BE2C (cell line): ENCODE measurements around the gene CMC2.

Experiments used
- DNase-seq: peaks from one replicate; pipeline ENCODE4 v3.0.0-alpha.2; 2020
- H3K27me3 ChIP-seq: fragments of 250-450 bp; sonication (Bioruptor Pico); 2 replicates; pipeline ENCODE4 v1.5.1; 2020; ENCODE audit warnings: mild to moderate bottlenecking
- H3K36me3 ChIP-seq: fragments of 250-450 bp; sonication (Bioruptor Pico); 2 replicates; pipeline ENCODE4 v1.5.1; 2020; ENCODE audit warnings: mild to moderate bottlenecking
- H3K4me1 ChIP-seq: fragments of 250-450 bp; sonication (Bioruptor Pico); 2 replicates; pipeline ENCODE4 v1.5.1; 2020
- H3K4me3 ChIP-seq: 2 replicates; pipeline ENCODE4 v1.5.1; 2011; ENCODE audit warnings: low read depth, low read length
- H3K9me3 ChIP-seq: fragments of 250-450 bp; sonication (Bioruptor Pico); 2 replicates; pipeline ENCODE4 v1.5.1; 2020
- TF ChIP-seq, protein P1 (sequence below): IDR thresholded peaks from 2 replicates; pipeline ENCODE4 v1.5.1; 2012; ENCODE audit warnings: mild to moderate bottlenecking, low read depth, low read length

Gene CMC2

DNA sequence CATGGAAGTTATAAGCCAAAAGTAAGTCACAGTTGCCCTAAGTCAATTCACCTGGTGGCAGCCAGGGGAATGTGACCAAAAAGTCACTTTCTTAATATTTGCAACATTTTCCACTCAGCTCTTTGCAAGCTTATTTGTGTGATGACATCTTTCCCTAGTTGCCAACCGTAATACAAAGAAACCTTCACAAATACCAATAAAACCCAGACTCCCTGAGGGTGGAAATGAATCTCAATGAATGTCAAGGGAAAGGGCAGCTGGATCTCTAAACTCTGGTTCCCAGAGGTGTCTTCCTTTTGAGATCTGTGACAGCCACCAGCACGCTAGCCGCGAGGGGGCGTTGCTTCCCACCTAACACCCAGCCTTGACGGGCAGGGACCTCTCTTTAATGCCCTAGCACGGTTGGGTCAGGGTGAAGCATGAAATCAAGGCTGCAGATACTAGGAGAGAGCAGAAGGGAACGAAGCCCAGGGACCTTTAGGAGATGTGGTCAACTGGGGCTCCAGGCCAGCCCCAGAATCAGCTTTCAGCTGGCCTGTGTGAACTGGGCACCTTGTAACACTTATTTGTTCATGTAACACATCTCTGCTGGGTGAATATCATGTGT is 82.2 kb downstream of the CMC2 start:
- DNase-seq: peak; percentile 29
- H3K4me3 ChIP-seq: no peak overlapping the region
- TF ChIP-seq, protein P1, sequence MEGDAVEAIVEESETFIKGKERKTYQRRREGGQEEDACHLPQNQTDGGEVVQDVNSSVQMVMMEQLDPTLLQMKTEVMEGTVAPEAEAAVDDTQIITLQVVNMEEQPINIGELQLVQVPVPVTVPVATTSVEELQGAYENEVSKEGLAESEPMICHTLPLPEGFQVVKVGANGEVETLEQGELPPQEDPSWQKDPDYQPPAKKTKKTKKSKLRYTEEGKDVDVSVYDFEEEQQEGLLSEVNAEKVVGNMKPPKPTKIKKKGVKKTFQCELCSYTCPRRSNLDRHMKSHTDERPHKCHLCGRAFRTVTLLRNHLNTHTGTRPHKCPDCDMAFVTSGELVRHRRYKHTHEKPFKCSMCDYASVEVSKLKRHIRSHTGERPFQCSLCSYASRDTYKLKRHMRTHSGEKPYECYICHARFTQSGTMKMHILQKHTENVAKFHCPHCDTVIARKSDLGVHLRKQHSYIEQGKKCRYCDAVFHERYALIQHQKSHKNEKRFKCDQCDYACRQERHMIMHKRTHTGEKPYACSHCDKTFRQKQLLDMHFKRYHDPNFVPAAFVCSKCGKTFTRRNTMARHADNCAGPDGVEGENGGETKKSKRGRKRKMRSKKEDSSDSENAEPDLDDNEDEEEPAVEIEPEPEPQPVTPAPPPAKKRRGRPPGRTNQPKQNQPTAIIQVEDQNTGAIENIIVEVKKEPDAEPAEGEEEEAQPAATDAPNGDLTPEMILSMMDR: peak; percentile 35
- no peaks in the 10 kb centered on the region for H3K4me1 ChIP-seq
- H3K36me3 ChIP-seq: no peaks in the 10 kb centered on the region
- H3K27me3 ChIP-seq: no peaks in the 10 kb centered on the region
- no peaks in the 10 kb centered on the region for H3K9me3 ChIP-seq

DNA sequence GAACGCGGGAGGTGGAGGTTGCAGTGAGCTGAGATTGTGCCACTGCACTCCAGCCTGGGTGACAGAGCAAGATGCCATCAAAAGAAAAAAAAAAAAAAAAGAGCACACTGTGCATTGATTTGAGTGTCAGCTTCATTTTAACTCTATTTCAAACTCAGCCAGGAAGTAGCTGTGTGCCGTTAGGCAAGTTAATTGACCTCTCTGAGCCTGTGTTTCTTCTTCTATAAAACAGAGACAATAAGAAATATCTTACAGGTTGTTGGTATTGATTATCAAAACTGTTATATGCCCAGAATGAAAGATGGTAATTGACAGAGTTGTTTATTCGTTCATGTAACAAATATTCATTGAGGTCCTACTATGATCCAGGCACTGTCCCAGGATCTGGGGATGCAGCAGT is 83.3 kb downstream of the CMC2 start:
- no peak for DNase-seq
- TF ChIP-seq, protein P1: no peak
- Histone ChIP-seq H3K27me3 (no peaks in the 10 kb centered on the region), H3K4me1 (no peaks in the 10 kb centered on the region), H3K9me3 (no peaks in the 10 kb centered on the region), H3K4me3 (no peak overlapping the region), H3K36me3 (no peaks in the 10 kb centered on the region)
